ENCODE data around the gene COMMD2.

DNA sequence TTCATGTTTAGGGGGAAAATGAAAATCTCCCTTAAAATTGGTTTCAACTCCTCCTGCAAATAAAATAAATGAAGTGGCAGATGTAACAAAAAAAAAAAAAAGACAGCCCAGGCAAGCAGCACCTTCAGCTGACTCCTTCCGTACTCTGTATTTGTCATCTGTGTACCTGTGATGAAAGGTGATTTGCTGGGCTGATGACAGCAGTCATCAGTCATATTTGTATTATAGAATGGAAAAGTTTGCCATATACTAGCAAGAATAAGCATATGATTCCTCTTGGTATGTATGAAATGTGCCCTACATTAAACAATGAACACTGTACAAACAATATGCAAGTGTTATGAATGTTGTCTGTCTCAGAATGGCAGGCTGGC, 50.3 kb downstream of the COMMD2 start:
- TF ChIP-seq CTCF (IDR thresholded peaks at IDR 0.05) = no peak
- TF ChIP-seq EZH2 (IDR thresholded peaks at IDR 0.05; ENCODE audit: borderline replicate concordance, insufficient read depth, low read depth, low read length, poor library complexity, severe bottlenecking) = no peak
